Mesenteric fat pad (tissue), 1 donor: ENCODE data around the gene AXIN2. TPM values are rescaled to one million over a fixed set of nuclear protein-coding genes. Genes with fewer than 3 reads are reported as not detected.
"Not testable (repeated sequence)": the region's sequence is repeated elsewhere in the genome, so short reads cannot be mapped to it uniquely, and the experiment has no call there.

Experiments used
- DNase-seq: peaks from one replicate; pipeline ENCODE4 v3.0.0-alpha.2; 2020; ENCODE audit warnings: low spot score
- total RNA-seq: library from RNA; stranded (reverse); fragmentation: NEBNext Ultra II Directional; extraction: Animal tissue kit (Norgen Biotek cat#: 25700); gene quantifications from one replicate; pipeline ENCODE4 v1.2.1, GENCODE V29; 2021
- donor health status: DM: yes; HTN: yes; CAD: no.

AXIN2 gene
- total RNA-seq, 1 donor from 2014 or later, result 26.9 TPM

GRCh38 chr17:65523411-65523810 is 38.0 kb downstream of the AXIN2 start:
- DNase-seq, result no peak

- no peak for DNase-seq
These were observed 38.6 kb downstream of the AXIN2 start for GRCh38 chr17:65522751-65523404.

GRCh38 chr17:65519462-65519861 is 42.0 kb downstream of the AXIN2 start:
- DNase-seq, result no peak

GRCh38 chr17:65518256-65518655 is 43.2 kb downstream of the AXIN2 start:
- no peak for DNase-seq

DNA sequence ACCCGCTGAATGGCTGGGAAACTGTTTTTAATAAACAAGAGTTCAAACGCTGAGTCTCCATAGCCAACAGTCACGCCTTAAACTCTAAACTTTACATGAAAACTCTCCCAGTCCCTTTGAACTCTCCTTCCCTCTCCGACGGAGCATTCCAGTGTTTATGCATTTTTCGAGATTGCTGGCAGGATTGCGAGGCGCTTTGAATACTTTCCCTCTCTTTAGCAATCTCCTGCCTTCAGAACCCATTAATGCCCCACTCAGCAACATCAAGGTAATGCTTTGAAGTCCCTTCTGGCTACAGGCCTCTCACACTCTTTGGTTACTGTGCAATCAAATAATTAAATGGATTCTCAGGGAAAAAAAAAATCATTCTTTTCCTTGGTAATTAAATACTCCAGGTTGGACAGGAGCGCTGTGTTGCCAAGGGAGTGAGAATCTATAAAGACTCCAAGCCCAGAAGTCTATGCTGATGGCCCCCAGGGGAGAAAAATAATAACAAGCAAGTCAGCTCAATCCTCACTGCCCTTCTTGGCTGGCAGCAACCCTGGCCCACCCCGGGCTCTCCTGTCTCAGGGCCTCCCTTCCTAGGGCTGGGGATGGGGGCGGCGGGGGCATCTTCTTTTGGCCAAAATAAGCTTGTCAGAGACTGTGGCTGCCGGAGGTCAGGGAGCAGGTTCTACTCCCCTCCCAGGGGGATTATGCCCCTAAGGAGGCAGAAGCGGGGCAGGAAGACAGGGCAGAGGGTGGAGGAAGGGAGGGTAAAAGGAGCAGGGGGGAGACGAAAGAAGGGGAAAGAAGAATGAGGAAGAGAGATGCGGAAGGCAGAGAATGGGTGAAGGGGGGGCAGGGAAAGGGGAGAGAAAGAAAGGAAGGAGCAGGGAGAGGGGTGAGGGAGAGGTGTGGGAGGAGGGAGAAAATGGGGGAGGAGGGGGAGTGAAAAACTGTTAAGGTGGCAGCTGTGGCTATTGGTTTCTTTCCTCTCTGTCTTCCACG is 45.2 kb downstream of the AXIN2 start:
- DNase-seq, result no peak

DNA sequence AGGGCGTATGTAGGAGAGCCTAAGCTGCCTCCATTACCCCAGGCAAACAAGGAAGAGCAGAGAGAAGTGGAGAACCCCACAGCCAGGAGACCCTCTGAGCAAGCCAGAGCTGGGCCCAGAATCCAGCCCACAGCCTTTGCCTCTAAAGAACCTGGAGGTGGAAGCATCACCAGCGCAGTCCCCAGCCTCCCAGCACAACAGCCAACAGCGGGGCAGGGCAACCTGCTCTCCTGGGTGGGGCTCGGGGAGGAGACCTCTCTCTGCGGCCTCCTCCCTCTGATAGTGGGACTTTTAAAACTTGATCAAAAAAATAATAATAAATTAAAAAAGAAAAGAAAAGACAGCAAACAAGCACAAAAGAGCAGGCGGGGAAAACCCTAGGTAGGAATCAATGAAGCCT is 45.9 kb downstream of the AXIN2 start:
- no peak for DNase-seq

GRCh38 chr17:65514541-65514940 is 46.9 kb downstream of the AXIN2 start:
- no peak for DNase-seq

GRCh38 chr17:65514082-65514481 is 47.4 kb downstream of the AXIN2 start:
- no peak for DNase-seq

DNA sequence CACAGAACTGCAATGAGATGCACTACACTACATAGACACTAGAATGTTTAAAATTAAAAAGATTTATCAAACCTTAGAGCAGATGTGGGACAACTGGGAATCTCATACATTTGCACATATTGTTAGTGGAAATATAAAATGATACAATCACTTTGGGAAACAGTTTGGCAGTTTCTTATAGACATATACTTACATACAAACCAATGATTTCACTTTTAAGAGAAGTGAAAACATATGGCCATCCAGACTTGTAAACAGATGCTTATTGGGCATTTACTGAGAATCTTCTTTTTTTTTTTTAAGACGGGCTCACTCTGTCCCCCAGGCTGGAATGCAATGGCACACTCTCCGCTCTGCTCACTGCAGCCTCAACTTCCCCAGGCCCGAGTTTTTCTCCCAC is 50.1 kb downstream of the AXIN2 start:
- DNase-seq, result no peak

GRCh38 chr17:65509032-65509431 is 52.4 kb downstream of the AXIN2 start:
- no peak for DNase-seq

DNA sequence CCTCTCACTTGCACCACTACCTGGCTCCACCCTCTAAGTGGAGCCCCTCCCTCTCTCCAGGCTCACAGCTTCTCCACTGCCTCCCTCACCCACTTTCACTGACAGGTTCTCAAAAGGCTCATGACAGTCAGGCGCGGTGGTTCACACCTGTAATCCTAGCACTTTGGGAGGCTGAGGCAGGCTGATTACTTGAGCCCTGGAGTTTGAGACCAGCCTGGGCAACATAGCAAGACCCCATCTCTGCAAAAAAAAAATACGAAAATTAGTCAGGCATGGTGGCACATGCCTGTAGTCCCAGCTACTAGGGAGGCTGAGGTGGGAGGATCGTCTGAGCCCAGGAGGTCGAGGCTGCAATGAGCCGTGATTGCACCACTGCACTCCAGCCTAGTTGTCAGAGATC is 56.8 kb downstream of the AXIN2 start:
- not testable (repeated sequence) for DNase-seq

GRCh38 chr17:65504141-65504540 is 57.3 kb downstream of the AXIN2 start:
- DNase-seq, result no peak

DNA sequence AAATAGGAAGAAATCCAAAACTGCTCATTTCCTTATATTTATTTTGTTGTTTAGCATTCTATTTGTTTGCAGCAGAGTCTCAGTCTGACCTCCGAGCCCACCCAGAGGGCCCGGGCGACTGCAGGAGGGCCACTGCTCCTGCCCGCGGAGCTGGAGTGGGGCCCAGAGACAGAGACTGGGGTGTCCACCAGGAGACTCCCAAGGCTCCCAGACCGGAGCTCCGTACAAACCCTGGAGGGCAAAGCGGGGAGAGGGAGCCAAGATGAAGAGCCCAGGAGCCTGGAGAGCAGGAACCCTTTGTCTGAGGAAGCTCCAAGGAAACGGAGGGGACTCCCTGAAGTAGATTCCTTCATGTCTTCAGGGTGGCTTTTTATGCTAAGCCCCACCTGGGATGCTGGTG is 57.9 kb downstream of the AXIN2 start:
- no peak for DNase-seq

DNA sequence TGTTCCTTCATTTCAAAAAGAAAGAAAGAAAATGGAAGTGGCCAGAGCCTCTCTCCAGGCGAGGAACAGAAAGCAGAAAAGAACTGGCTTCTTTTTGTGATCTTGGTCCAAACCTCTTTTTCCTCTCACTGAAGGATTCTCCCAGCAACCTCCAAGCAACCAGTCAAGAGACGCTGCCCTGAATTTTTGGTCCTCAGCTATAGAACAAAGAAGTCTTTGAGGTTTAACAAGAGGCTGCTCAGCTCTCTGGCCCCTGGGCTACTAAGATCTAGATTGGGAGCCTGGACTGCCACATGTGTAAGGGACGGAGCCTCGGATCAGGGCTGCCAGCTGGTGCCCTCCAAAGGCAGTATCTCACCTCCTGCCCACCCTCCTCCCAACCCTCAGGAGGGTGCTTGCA is 62.6 kb downstream of the AXIN2 start:
- DNase-seq, result no peak

- DNase-seq, result no peak
These were observed 64.6 kb downstream of the AXIN2 start for GRCh38 chr17:65496801-65497200.

DNA sequence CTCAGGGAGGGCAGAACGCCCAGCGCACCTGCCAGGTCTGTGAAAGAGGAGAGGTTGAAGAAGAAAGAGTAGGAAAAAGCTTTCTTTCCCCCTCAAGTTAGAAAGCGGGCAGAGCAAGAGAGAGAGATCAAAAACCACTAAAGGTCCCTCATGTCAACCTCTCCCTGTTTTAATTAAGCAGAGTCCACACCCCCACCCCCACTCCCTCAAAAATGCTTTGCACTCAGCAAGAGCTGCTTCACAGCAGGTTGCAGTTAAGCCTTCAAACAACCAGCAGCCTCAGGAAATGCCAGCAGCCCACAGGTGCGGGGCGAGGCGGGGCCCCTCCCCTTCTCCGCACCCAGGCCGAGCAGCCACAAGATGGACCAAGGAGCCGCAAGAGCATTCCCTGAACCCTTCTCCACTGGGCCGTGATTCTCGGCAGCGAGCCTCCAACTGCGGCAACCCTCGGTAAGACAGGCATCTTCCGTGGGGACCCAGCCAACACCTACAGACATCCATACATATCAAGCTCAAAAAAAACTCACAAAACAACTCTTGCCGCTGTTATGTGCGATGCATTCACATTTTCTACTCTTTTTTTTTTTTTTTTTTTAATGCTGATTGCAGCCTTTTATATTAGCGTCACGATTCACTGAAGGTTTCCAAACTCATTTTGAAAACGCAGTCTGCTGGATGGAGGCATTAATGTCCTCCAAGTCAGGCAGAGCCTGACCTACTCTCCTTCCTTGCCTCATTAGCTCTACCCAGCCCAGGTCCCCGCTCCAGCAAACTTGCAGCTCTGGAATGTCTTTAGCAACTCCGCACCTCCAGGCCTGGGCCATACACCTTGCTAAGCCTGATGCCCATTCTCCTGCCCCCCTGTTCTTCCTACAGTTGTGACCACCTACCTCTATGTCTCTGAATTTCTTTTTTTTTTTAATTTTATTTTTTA is 66.1 kb downstream of the AXIN2 start:
- no peak for DNase-seq

DNA sequence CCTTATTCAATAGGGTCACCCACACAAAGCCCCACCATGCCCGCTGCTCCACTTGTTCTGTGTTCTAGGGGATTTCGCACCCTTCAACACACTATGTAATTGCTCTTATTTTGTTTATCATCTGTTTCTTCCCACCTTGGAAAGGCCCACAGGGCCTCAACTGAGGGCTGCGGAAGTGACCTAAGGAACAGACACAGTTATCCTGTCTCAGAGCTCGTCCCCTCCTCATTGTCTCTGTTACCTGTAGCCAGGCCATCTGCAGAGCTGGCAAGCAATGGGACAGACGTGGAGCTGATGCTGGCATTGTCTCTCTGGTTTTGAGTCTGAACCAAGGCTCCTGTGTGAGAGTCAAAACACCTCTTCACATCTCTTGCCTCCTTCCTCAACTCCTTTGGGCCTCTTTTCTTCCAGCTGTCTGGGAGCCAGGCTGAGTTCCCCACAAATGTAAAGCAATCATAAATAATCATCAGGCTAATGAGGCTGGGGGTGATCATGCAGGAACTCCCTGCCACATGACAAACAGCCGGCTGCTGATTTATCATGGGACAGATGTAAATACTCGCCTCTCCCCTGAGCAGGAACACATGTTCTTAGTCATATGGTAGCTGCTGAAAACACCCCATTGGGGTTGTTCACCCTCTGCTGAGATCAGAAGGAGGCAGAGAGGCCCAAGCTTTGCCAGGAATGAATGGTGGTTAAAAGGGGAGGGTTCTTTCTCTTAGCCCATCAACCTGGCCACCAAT is 71.9 kb downstream of the AXIN2 start:
- no peak for DNase-seq

GRCh38 chr17:65488665-65489064 is 72.8 kb downstream of the AXIN2 start:
- DNase-seq, result no peak

DNA sequence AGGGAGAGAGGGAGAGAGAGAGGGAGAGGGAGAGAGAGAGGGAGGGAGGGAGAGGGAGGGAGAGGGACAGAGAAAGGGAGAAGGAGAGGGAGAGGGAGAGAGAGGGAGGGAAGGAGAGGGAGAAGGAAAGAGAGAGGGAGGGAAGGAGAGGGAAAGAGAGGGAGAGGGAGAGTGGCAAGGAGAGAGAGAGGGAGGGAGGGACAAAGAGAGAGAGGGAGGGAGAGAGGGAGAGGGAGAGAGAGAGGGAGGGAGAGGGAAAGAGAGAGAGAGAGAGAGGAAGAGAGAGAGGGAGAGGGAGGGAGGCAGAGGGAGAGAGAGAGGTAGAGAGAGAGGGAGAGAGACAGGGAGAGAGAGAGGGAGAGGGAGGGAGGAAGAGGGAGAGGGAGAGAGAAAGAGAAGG is 73.5 kb downstream of the AXIN2 start:
- no peak for DNase-seq

- DNase-seq, result peak; percentile 68
These were observed 74.3 kb downstream of the AXIN2 start for GRCh38 chr17:65487161-65487560.
